ENCODE measurements around the gene GON4L. TPM values are rescaled to one million over a fixed set of nuclear protein-coding genes. Genes with fewer than 3 reads are reported as not detected.

Gene GON4L
- total and polyA plus RNA-seq, 2 experiments from 2014 or later = 45.2 to 93.1 TPM

- Histone ChIP-seq H3K4me3 (no peak overlapping the region), H3K9me2 (ENCODE audit: insufficient read depth) (no peaks in the 10 kb centered on the region), H3K36me3 (ENCODE audit: insufficient read depth) (peaks cover 48% of the 10 kb centered on the region), H3F3A (replicated peaks; ENCODE audit: low read depth) (peaks cover 1% of the 10 kb centered on the region; the same call in 1 of the 2 replicates), H3K27me3 (ENCODE audit: insufficient read depth) (no peaks in the 10 kb centered on the region), H4K20me1 (replicated peaks; ENCODE audit: insufficient read depth) (peaks cover 1% of the 10 kb centered on the region; the same call in 1 of the 2 replicates), H3K27ac (ENCODE audit: low read depth) (no peak overlapping the region), H2AFZ (no peak overlapping the region), H3K4me1 (ENCODE audit: insufficient read depth) (no peaks in the 10 kb centered on the region), H3K4me2 (no peak overlapping the region), H3K79me2 (replicated peaks; ENCODE audit: insufficient read depth) (no peaks in the 10 kb centered on the region)
- ATAC-seq (no peak), DNase-seq (ENCODE audit: low spot score) (no peak)
- TF ChIP-seq CTCF (conservative IDR thresholded peaks at IDR 0.05; ENCODE audit: low read depth in 2 of 2) (no peak), ZNF462 (CRISPR knock-in tag; IDR thresholded peaks at IDR 0.05) (no peak), EZH2 (IDR thresholded peaks at IDR 0.05; ENCODE audit: low read depth, unreplicated experiment) (no peak), ZNF331 (CRISPR knock-in tag; IDR thresholded peaks at IDR 0.05; ENCODE audit: low read depth) (no peak), ETS1 (IDR thresholded peaks at IDR 0.05) (no peak), ZNF114 (CRISPR knock-in tag; IDR thresholded peaks at IDR 0.05) (no peak), STAT1 (IDR thresholded peaks at IDR 0.05; ENCODE audit: unreplicated experiment) (no peak), POLR2AphosphoS5 (IDR thresholded peaks at IDR 0.05; ENCODE audit: low read depth) (no peak), NANOG (IDR thresholded peaks at IDR 0.05; ENCODE audit: borderline replicate concordance) (no peak), JUNB (IDR thresholded peaks at IDR 0.05; ENCODE audit: unreplicated experiment) (no peak), CREB1 (CRISPR knock-in tag; IDR thresholded peaks at IDR 0.05; ENCODE audit: low read depth) (no peak)
- TF ChIP-seq, protein P1, sequence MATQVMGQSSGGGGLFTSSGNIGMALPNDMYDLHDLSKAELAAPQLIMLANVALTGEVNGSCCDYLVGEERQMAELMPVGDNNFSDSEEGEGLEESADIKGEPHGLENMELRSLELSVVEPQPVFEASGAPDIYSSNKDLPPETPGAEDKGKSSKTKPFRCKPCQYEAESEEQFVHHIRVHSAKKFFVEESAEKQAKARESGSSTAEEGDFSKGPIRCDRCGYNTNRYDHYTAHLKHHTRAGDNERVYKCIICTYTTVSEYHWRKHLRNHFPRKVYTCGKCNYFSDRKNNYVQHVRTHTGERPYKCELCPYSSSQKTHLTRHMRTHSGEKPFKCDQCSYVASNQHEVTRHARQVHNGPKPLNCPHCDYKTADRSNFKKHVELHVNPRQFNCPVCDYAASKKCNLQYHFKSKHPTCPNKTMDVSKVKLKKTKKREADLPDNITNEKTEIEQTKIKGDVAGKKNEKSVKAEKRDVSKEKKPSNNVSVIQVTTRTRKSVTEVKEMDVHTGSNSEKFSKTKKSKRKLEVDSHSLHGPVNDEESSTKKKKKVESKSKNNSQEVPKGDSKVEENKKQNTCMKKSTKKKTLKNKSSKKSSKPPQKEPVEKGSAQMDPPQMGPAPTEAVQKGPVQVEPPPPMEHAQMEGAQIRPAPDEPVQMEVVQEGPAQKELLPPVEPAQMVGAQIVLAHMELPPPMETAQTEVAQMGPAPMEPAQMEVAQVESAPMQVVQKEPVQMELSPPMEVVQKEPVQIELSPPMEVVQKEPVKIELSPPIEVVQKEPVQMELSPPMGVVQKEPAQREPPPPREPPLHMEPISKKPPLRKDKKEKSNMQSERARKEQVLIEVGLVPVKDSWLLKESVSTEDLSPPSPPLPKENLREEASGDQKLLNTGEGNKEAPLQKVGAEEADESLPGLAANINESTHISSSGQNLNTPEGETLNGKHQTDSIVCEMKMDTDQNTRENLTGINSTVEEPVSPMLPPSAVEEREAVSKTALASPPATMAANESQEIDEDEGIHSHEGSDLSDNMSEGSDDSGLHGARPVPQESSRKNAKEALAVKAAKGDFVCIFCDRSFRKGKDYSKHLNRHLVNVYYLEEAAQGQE (IDR thresholded peaks at IDR 0.05; ENCODE audit: unreplicated experiment) = no peak
- peaks cover 63% of the 10 kb centered on the region for H3K36me3 Mint-ChIP-seq (ENCODE audit: low read depth)
- no peaks in the 10 kb centered on the region for H3K9me3 Mint-ChIP-seq
- no peak overlapping the region for H3K27ac Mint-ChIP-seq
- H3K27me3 Mint-ChIP-seq (ENCODE audit: insufficient read depth, low read depth, poor library complexity) = no peaks in the 10 kb centered on the region
- H3K4me3 Mint-ChIP-seq = no peak overlapping the region
- H3K4me1 Mint-ChIP-seq = no peaks in the 10 kb centered on the region
These were observed 40.7 kb downstream of the GON4L start for GRCh38 chr1:155816351-155816750.
